ENCODE results near the gene NWD2. TPM values are rescaled to one million over a fixed set of nuclear protein-coding genes. Genes with fewer than 3 reads are reported as not detected.

The NWD2 gene
- total and polyA plus RNA-seq, 9 of the 15 experiments (the other 6 are each of a cell fraction or from before 2014, with no cell fraction given), result not detected

DNA sequence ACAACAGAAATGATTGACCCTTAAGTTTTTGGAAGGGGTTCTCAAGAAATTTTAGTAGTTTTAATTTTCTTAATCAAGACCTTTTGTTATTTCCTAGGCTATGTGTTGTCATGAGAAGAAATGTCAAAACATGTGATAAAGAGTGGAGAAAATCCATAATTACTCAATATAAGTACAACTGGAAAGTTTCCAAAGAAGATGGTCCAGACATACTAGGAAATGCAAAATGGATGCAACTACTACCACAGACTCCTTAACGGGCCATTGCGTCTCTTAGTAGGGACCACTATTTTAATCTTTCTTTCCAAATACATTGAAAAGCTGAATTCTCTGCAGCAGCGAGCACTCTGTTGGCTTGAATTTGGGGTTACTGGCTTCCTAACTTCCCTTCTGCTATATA, 148.8 kb downstream of the NWD2 start (continued):
- no peak for TF ChIP-seq ZNF589 (CRISPR knock-in tag; IDR thresholded peaks at IDR 0.05; ENCODE audit: low read depth)

DNA sequence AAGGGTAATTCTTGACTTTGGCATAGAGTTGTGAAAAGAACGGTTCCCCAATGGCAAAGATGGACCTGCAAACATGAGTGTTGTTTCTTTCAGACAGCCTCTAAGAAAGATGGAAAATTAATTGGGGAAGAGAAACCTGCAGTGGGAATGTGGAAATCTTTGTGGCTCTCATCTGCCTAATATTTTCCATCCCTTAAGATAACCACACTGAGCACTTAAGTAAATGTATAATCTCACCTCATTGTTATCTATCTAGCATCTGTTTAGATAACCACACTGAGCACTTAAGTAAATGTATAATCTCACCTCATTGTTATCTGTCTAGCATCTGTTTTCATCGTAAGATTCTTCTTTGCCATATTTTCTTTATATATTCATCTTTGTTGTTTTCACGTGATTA, 149.3 kb downstream of the NWD2 start:
- H3K4me3 ChIP-seq, result no peak overlapping the region
- no peaks in the 10 kb centered on the region for H3K36me3 ChIP-seq (ENCODE audit: control insufficient read depth, insufficient read depth, low read length)
- intact Hi-C loops (cut with micrococcal nuclease), result no loop called here
- no peak for FAIRE-seq
- no peak overlapping the region for H2AFZ ChIP-seq (ENCODE audit: low read depth, low read length)
- no peak for TF ChIP-seq ZNF507 (tag; conservative IDR thresholded peaks at IDR 0.05)
- TF ChIP-seq NR2C1 (IDR thresholded peaks at IDR 0.05), result no peak
- TF ChIP-seq NR2C1 (tag; IDR thresholded peaks at IDR 0.05), result no peak
- TF ChIP-seq RFX5 (IDR thresholded peaks at IDR 0.05; ENCODE audit: low read depth, low read length), result no peak
- TF ChIP-seq ATF7 (IDR thresholded peaks at IDR 0.05), result no peak
- no peak for TF ChIP-seq ZC3H11A (IDR thresholded peaks at IDR 0.05; ENCODE audit: low read depth, low read length)
- TF ChIP-seq E2F3 (CRISPR knock-in tag; IDR thresholded peaks at IDR 0.05), result no peak
- no peak for TF ChIP-seq ZNF217 (CRISPR knock-in tag; IDR thresholded peaks at IDR 0.05)
- no peak for TF ChIP-seq PTBP1 (IDR thresholded peaks at IDR 0.05; ENCODE audit: low read depth, low read length)
- TF ChIP-seq ZNF431 (CRISPR knock-in tag; IDR thresholded peaks at IDR 0.05), result no peak
- no peak for TF ChIP-seq ZNF197 (CRISPR knock-in tag; IDR thresholded peaks at IDR 0.05; ENCODE audit: low read depth)
- no peak for TF ChIP-seq HDAC6 (IDR thresholded peaks at IDR 0.05; ENCODE audit: low read depth, low read length)
- TF ChIP-seq GTF2B (IDR thresholded peaks at IDR 0.05; ENCODE audit: extremely low read depth, insufficient read length), result no peak
- TF ChIP-seq FUS (optimal IDR thresholded peaks at IDR 0.05; ENCODE audit: low read depth, low read length), result no peak
- TF ChIP-seq E2F4 (CRISPR knock-in tag; IDR thresholded peaks at IDR 0.05; ENCODE audit: low read depth), result no peak
- TF ChIP-seq JUN (IDR thresholded peaks at IDR 0.05; ENCODE audit: borderline replicate concordance, low read depth, low read length), result no peak
- no peak for TF ChIP-seq JUN (CRISPR knock-in tag; IDR thresholded peaks at IDR 0.05; ENCODE audit: borderline replicate concordance)
- ChIA-PET CTCF (ENCODE audit: low intra/inter-chr PET ratio) (no interaction called here), POLR2A (no interaction called here)
- H4K20me1 ChIP-seq (replicated peaks; ENCODE audit: control insufficient read depth, insufficient read depth, low read length), result no peaks in the 10 kb centered on the region
- no peaks in the 10 kb centered on the region for H3K79me2 ChIP-seq (ENCODE audit: control insufficient read depth, insufficient read depth, low read length)
- H3K9ac ChIP-seq (ENCODE audit: insufficient read depth in 1 of 2, low read depth in 2 of 2, low read length in 2 of 2), result no peak overlapping the region
- no peaks in the 10 kb centered on the region for H3K9me3 ChIP-seq (replicated peaks; ENCODE audit: control insufficient read depth, insufficient read depth, low read depth, low read length)
- in situ Hi-C loops (cut with MboI), result loop anchor here (25.0 kb wide), 1 partner anchor 1032 kb away; no protein-coding TSS in a partner anchor
- no TSS peak for BruUV-seq (replicated peaks)
- H3K27ac ChIP-seq (ENCODE audit: extremely low read depth, low read depth, low read length), result no peak overlapping the region
- no peaks in the 10 kb centered on the region for H3K9me1 ChIP-seq (ENCODE audit: control insufficient read depth, insufficient read depth, low read length)
- no peak for DNase-seq (ENCODE audit: extremely low read depth in 1 of 4, low spot score in 3 of 4)
- no peaks in the 10 kb centered on the region for H3K4me1 ChIP-seq (replicated peaks in 1 of 2; ENCODE audit: control insufficient read depth in 2 of 2, insufficient read depth in 2 of 2, low read length in 2 of 2)
- 0% methylated on average over 3 of the region's 3 CpGs for WGBS (ENCODE audit: insufficient coverage, low coverage, missing lambda C conversion rate)
- no peak overlapping the region for H3K4me2 ChIP-seq (ENCODE audit: insufficient read depth, low read length)
- H3K27me3 ChIP-seq (ENCODE audit: control insufficient read depth in 2 of 2, insufficient read depth in 2 of 2, low read length in 2 of 2), result no peaks in the 10 kb centered on the region
- ATAC-seq, result no peak
